Forelimb muscle (tissue), 1 donor: ENCODE data around the gene XXYLT1. TPM values are rescaled to one million over a fixed set of nuclear protein-coding genes. Genes with fewer than 3 reads are reported as not detected.
"Not testable (repeated sequence)": the region's sequence is repeated elsewhere in the genome, so short reads cannot be mapped to it uniquely, and the experiment has no call there.

Experiments
- DNase-seq: peaks from one replicate; pipeline ENCODE4 v3.0.0-alpha.2; 2013; ENCODE audit warnings: low read depth
- polyA plus RNA-seq: library from polyadenylated mRNA; unstranded; fragments of 120-200 nt; gene quantifications from one replicate; pipeline ENCODE4 v1.2.1, GENCODE V29; 2013; ENCODE audit not compliant: insufficient read length

Gene XXYLT1
- polyA plus RNA-seq, 1 donor = 21.3 TPM

DNA sequence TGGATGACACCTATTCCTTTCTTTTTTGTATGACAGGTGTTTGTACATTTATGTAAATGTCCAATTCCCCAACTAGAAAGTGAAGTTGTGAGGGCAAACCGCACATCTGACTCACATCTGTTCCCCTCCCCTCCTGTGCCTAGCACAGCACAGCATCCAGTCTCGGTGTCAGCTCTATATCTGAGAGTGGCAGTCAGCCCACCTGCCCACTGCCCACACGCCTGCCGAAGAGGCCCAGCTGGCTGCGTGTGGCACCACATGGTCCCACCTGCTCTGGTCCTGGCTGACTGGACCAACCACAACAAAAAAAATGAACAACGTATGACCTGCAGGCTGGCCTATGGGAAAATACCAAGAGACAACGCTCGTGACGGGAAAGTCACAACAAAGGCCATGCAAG is 62.8 kb downstream of the XXYLT1 start:
- no peak for DNase-seq

DNA sequence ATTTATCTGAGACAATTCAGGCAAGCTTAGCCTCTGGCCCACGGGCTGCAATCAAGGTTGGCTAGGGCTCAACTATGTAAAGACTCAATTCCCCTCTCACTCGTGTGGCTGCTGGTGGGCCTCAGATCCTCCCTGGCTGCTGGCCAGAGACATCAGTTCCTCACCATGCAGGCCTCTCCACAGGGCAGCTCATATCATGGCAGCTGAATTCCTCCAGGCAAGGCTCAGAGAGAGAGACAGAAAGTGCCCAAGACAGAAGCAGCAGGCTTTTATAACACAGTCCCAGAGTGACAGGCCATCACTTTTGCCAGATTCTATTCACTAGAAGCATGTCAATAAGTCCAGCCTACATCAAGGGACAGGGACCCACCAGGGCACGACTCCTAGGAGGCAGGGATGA is 63.2 kb downstream of the XXYLT1 start:
- no peak for DNase-seq

DNA sequence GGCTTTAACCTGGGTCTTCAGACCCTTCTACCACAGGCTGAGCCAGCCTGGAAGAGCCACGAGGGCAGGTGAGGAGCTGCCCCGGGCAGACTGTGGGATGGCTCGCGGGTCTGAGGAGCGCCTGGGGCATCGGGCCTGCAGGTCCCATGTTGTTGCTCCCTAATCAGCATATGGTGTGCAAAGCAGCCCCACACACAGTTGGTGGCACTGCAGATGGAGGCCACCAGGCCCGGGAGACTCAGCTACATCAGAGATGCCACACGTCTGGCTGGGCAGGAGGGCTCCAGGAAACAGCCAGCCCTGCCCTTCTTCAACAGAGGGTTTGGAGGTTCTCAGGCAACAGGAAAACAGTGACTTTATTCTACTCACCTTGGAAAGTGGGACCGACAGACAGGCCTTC is 63.9 kb downstream of the XXYLT1 start:
- no peak for DNase-seq

DNA sequence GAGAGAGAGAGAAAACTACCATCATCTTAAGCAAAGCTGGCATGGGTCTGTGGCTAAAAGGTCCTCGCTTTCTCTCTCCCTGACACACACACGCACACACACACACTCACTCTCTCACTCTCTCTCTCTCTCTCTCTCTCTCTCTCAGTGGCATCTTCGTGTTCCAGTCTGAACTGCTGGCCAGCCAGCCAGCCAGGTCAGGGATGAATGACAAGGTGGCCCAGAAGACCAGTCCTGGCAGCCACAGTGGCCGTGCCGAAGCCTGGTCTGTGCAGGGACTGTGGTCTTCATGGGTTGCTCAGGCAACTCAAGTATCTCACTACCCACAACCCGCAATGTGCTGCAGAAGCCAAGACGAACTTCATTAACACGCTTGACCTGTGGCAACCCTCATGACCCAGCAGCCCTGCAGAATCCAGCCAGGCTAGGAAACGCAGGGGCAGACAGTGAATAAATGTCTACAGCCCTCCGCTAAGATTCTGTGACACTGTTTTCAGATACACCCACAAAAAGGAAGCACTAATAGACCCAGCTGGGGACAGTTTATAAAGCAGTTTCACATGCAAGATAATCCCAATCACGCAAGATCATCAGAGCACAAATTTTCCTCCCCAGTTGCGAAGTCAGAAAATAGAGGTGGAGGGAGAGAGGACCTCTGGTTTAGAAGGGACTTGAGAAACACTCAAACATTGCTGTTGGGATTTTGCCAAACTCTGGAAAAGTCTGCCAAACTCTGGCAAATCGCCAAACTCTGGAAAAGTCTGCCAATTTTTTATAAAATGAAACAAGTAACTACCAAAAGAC is 66.4 kb downstream of the XXYLT1 start:
- no peak for DNase-seq

DNA sequence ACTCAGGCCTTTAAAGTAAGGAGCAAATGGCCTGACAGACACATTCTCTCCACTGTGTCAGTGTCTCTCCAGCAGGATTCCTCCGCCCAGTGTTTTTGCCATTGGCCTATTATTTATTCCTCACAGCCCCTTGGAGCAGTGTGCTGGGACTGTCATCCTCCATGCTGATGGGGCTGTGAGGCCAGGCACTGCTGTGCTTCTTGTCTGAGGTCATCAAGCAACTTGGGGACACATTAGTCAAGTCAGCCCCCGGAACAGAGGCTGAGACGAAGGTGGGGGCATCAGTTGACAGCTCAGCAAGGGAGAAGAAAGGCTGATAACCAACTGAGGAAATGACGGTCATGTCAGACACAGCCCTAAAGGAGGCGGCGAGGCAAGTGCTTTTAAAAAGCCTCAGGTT is 67.4 kb downstream of the XXYLT1 start:
- DNase-seq = no peak

DNA sequence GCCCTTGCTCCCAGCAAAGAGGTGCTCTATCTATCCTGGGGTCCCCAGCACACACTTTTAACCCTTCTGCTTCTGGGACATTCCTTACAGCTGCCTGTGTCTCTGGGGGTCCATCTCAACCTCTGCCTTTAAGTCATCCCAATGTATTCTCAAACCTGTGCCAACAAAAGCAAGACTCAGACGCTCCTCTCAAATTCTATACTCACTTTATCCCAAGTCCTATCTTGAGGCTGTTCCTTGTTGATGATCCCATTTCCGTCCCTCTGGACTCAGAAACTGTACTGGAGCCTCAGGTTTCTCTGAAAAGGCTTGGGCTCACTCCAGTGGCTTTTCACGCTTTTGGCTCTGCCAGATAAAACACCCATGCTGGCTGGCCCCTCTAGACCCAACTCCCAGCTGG is 69.7 kb downstream of the XXYLT1 start:
- no peak for DNase-seq

DNA sequence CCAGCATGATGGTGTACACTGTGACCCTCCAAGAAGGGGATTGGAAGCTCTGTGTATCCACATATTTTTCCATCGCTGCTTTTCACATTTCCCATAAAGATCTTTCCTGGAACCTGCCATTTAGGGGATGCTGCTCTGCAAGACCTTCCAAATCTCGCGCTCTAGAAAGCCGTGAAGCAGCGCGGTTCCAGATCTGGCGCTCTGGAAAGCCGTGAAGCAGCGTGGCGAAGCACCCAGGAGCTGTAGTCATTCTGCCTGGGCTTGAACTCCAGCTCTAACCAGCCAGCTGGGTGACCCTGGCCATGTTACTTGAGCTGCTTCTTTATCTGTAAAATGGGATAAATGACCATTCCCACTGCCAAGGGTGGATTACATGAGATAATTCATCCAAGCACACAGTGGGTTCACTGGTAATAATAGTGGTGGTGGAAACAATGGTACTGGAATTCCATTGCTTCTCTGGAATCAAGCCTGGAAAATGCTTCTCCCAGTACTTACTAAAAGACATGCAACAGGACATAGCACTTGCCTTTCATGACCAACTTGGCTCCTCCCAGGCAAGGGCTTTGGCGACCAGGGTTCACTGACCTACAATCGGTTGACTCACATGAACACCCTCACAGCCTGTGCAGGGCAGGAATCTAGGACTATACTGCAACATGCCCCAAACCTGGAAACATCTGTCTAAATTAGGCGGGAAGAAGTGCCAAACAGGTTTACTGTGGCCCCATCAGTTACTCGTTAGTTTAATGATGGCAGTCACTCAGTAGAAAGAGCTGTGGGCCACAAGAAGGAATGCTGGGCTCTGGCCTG is 70.7 kb downstream of the XXYLT1 start:
- DNase-seq = no peak

DNA sequence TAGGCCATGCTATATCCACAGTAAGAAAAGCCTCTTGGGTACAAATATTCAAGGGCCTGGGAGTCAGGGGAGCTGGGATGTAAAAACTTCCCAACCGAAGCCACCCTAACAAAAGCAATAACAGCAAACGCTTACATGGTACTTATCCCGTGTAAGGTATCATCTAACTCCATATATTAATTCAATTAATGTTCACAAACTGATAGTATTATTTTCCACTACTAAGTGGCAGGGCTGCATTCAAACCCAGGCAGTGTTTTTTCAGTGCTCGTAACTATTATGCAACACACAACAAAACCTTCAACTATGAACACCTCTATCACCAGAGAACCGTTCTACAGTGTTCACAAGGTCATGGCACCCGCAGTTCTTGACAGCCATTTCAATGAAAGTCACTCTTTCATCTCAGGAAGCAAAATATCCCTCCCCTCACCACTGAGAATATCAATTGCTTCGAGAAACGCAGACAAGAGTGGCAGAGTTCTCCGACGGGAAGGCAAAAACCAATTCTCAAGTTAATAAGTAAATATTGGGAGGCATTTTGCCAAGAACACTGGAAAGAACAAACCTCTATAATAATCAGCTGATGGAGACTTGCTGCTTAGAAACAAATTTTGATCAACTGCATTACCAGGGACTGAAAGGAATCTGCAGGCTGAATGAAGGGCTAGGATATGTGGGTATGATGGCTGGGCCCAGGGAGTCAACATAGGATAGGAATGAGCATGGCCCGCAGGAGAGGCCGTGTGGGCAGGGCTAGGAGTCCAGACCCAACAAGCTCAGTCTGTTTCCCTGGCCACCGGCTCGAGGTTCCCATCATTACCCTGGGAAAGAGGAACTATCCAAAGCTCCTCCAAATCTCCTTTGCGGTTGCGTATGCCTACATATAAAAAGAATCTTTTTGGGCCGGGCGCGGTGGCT is 72.3 kb downstream of the XXYLT1 start:
- no peak for DNase-seq

DNA sequence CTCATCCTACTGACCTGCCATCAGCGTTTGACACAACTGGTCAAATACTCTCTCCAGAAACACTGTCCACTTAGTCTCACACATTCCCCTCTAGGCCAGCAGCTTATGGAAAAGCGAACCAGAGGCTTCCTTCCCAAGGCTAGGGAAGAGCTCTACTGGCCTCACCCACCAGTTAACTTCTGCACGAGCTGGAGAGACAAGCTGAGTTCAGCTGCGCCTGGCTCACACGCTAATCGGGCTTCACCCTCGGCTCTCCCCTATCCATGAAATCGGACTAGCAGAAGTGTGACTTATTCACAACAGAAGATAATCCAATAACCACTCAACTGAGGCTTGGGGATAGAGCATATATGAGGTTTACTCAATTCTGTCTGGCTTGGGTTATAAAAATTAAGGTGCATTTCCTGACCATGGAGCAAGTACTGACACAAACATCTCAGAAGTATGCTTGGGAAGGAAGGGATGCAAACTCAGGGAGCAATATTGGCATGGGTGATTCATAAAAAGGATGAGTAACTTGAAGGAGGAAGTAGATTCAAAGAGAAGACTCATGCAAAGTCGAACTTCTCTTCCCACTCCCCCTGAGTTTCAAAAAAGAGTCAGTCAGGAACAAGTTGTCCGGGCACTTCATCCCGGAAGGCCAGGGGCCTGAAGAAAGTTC is 73.1 kb downstream of the XXYLT1 start:
- no peak for DNase-seq

DNA sequence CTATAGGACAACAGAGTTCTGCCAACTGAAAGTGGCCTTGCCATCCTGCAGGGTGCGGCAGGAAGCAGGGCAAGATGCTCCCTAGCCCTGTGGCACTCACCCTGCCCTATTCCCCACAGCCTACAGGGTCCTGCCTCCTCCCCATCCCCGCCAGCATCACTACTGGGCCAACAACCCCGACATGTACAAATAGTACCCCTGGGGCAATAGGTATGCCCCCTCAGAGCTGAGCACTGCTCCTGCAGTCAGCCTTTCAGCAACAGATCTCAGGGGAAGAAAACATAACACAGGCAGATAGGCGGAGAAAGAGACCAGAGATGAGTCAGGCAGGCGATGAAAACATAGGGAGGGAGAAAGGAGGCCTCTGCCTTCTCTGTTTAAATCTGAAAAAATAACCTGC is 74.7 kb downstream of the XXYLT1 start:
- no peak for DNase-seq

DNA sequence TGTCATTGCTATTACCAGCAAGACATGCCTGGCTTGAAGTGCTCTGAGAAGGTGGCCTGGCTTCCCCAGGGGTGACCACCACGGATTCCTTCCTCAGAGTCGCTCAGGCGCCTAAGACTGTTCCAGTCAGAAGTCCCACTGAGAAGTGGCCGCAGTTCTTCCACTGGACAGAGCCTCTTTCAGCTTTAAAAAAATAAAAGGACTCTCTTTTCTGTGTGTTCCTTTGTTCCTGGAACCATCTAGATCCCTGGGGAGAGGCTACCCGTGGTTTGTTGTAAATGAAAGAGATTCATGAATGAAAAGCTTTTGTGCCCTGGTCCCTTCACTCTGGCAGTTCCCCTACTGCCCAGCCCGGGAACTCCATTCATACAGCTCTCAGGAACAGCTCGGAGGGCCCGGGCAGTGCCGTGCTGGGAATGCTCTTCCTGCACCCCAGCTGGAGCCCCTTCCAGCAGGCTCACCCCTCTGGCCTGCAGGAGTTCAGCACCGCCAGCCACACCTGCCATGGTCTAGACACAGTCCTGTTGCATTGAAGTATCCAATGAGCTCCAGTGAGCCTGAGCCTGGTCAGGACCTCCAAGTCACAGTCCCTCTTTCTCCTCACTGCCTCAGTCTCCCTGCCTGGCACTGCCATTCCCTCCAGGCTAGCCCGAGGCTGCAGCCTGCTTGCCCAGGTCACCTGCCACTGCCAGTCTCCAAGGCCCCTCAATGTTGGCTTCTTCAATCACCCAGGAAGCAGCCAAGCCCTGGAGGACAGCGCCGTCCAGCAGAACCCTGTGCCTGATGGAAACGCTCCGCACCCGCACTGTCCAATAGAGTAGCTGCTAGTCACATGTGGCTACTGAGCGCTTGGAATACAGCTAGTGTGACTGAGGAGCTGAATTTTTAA is 75.4 kb downstream of the XXYLT1 start:
- no peak for DNase-seq

DNA sequence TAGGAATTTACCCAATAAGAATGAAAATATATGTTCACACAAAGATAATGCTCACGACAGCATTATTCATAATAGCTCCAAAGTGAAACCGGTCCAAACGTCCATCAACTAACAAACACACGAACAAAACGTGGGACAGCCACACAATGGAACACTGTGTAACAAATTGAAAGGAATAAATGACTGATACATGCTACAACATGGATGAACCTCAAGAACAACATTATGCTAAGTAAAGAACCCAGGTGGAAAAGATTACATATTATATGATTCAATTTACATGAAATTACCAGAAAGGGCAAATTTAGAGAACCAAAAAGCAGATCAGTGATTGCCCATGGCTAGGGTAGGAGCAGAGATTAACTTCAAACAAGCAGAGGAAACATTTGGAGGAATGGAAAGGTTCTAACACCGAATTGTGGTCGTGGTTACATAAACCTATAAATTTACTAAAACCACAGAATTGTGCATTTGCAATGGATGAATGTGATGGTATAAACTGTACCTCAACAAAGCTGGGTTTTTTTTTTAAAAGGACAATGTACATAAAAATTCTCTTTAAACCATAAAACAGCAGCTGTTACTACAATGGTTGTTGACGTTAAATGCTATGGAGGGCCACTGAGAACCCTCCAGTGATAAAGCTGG is 76.3 kb downstream of the XXYLT1 start:
- DNase-seq = no peak

DNA sequence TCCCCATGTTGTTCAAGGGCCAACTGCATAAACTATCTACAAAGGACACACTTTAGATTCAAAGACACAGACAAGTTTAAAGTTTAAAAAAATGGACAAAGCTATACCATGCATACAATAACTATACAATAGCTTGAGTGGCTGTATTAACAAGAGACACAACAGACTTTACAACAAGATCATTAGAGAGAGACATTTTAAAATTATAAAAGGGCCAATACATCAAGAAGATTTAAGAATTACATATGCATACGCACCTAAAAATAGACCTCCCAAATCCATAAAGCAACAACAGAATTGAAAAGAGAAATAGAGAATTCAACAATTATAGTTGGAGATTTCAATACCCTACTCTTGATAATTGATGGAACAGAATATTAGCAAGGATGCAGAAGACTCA is 79.4 kb downstream of the XXYLT1 start:
- no peak for DNase-seq

DNA sequence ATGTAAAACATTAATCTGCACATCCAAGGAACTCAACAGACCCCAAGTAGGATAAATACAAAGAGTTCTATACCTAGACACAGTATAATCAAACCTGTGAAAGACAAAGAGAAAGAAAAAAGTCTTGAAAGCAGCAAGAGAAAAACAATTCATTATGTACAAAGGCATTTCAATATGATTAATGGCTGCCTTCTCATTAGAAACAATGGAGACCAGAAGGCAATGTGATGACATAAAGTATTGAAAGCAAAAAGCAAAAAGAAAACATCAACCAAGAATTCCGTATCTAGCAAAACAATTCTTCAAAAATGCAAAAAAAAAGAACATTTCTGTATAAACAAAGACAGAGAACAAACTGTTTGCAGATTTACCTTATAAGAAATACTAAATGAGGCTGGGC is 81.1 kb downstream of the XXYLT1 start:
- DNase-seq = no peak

DNA sequence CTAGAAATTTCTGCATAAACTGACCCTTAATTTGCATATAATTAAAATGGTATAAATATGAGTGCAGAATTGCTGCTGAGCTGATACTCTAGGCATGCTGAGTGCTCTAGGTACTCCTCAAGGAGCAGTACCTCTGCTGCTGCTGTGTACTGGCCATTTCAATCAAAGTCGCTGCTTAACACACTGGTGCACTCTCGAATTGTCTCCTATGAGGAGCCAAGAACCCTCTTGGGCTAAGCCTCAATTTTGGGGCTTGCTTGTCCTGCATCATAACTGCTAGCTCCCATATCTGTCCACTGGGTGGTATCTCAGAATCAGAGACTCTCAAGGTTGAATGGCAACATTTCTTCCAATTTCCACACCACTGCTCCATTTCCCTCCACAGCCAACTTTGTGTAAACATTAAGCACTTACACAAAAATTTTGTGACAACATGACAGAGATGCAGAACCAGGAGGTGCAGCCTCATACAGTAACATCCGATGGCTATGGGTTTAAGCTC is 82.5 kb downstream of the XXYLT1 start:
- no peak for DNase-seq

DNA sequence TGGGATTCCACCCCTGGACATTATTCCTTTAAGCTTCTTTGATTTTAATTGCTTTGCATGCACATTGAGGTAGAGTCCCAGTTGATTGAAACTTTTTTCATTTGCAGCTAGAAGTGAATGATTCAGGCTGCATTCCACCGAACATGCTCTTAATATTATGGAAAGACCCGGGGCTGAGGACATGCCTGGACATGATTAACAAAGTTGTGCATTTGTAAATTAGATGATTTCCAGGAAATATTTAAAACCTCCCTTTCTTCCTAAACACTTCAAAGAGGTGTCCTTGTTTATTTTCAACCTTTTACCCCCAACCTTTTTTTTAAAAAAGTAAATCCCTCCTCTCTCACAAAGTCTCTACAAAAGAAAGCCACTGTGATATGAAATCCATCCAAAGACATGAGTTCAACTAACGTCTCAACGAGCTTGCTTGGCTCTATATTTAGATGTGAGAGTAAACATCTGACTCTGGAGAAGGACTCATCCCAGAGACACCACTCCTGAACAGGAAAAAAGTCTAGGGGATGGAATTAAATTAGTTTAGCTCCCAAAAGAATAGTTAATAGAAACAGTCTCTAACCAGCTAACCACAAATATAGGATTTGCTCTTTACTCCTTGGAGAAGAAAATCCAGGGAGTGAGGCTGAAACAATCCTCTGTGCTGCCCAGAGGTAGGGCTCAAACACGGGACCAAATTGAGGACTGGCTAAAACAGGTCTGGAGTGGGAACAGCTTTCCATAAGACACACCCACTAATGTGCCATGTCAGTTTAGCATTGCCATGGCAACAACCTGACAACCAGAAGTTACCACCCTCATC is 83.1 kb downstream of the XXYLT1 start:
- DNase-seq = no peak

DNA sequence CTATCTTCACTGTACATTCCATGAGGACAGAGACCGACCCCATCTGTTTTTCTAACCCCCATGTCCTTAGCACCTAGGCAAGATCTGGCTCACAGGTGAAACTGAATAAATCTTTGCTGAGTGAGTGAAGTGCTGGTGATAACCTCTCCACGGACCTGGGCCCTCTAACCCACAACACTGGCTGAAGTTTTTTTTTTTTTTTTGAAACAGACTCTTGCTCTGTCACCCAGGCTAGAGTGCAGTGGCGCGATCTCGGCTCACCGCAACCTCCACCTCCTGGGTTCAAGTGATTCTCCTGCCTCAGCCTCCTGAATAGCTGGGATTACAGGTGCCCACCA is 84.3 kb downstream of the XXYLT1 start:
- not testable (repeated sequence) for DNase-seq

DNA sequence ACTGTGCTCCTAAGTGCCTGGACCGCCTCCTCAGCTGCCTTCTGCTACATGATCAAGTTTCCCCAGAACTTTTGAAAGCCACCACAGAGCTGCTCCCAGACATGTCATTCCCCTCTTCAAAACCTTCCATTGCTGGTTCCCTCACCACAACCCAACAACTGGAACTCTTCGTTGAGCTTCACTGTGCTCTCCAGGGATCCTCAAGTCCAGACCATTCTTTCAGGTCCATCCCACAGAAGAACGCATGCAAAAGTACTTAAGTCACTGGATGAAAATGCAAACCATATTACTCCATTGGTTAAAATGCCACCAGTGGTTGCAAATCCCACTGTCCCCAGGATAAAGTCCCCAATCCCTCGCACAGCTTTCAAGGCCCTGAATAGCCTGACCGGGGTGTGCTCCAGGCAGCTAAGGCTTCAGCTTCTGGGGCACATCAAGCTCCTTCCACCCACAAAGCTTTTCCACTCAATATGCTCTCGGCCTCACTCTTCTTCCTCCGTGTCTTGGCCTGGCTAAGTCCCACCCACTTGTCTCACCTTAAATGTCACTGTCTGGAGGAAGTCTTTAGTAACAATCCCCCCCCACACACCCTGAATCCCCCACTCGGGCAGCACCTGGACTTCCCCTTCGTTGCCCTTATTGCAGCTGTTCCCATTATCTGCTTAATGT is 84.8 kb downstream of the XXYLT1 start:
- DNase-seq = no peak
